NCI-H187 treated with DMSO at 0.1 percent for 48 hours (cell line): ENCODE measurements around the gene CHST14.

Source experiments
- DNase-seq: peaks from one replicate; lab custom pipeline; 2025; lab: John Stamatoyannopoulos, UW

The CHST14 gene

GRCh38 chr15:40463279-40463678, 7.5 kb upstream of the CHST14 start:
- DNase-seq = no peak

- no peak for DNase-seq
Measured at GRCh38 chr15:40463886-40464545, 6.8 kb upstream of the CHST14 start.

- DNase-seq = no peak
Measured at GRCh38 chr15:40464595-40465185, 6.1 kb upstream of the CHST14 start.

- no peak for DNase-seq
Measured at GRCh38 chr15:40465939-40466338, 4.8 kb upstream of the CHST14 start.

GRCh38 chr15:40466426-40467260, 4.1 kb upstream of the CHST14 start:
- DNase-seq = no peak

GRCh38 chr15:40467261-40467615, 3.5 kb upstream of the CHST14 start:
- no peak for DNase-seq

- no peak for DNase-seq
Measured at GRCh38 chr15:40468898-40469331, 1.9 kb upstream of the CHST14 start.

GRCh38 chr15:40469776-40470390, 901 bp upstream of the CHST14 start:
- no peak for DNase-seq

- no peak for DNase-seq
Measured at GRCh38 chr15:40471105-40471807, 472 bp downstream of the CHST14 start.

- no peak for DNase-seq
Measured at GRCh38 chr15:40471808-40472150, 995 bp downstream of the CHST14 start.

GRCh38 chr15:40472171-40472727, 1.5 kb downstream of the CHST14 start:
- no peak for DNase-seq

- DNase-seq = no peak
Measured at GRCh38 chr15:40474581-40474980, 3.8 kb downstream of the CHST14 start.

- DNase-seq = no peak
Measured at GRCh38 chr15:40477642-40478327, 7.0 kb downstream of the CHST14 start.

- DNase-seq = no peak
Measured at GRCh38 chr15:40479024-40479423, 8.2 kb downstream of the CHST14 start.

- DNase-seq = no peak
Measured at GRCh38 chr15:40481341-40482074, 10.7 kb downstream of the CHST14 start.

GRCh38 chr15:40483919-40484318, 13.1 kb downstream of the CHST14 start:
- DNase-seq = no peak

GRCh38 chr15:40486066-40486770, 15.4 kb downstream of the CHST14 start:
- DNase-seq = no peak

- no peak for DNase-seq
Measured at GRCh38 chr15:40487816-40488682, 17.3 kb downstream of the CHST14 start.
